HepG2 (cell line): ENCODE results near the gene AKAP8. TPM values are rescaled to one million over a fixed set of nuclear protein-coding genes. Genes with fewer than 3 reads are reported as not detected.
A peak's percentile ranks its signal among the peaks of the same experiment; 100 is the strongest.

Experiments
- E2F1 ChIP-seq: sonication (generic); formaldehyde crosslinking; IDR thresholded peaks from 2 replicates; pipeline ENCODE4 v1.5.0; 2020; ENCODE audit warnings: missing genetic modification reagents
- GFI1 ChIP-seq: sonication (generic); formaldehyde crosslinking; IDR thresholded peaks from 2 replicates; pipeline ENCODE4 v1.5.0; 2020; ENCODE audit warnings: missing genetic modification reagents, mild to moderate bottlenecking, borderline replicate concordance
- GRHL1 ChIP-seq: sonication (generic); formaldehyde crosslinking; conservative IDR thresholded peaks from 2 replicates; pipeline ENCODE4 v1.8.0; 2022; ENCODE audit warnings: missing genetic modification reagents
- HNRNPL ChIP-seq: fragments of 200-400 bp; formaldehyde crosslinking; IDR thresholded peaks from 2 replicates; pipeline ENCODE4 v1.6.1; 2017; ENCODE audit warnings: mild to moderate bottlenecking, low read depth, low read length
- NR0B2 ChIP-seq: sonication (generic); formaldehyde crosslinking; IDR thresholded peaks from 2 replicates; pipeline ENCODE4 v1.4.0; 2020; ENCODE audit warnings: mild to moderate bottlenecking, missing genetic modification reagents
- PCBP1 ChIP-seq: fragments of 200-400 bp; formaldehyde crosslinking; IDR thresholded peaks from 2 replicates; pipeline ENCODE4 v1.6.1; 2017; ENCODE audit warnings: mild to moderate bottlenecking, low read depth, low read length, borderline replicate concordance
- PITX1 ChIP-seq: sonication (generic); formaldehyde crosslinking; IDR thresholded peaks from 2 replicates; pipeline ENCODE4 v1.5.1; 2020; ENCODE audit warnings: mild to moderate bottlenecking, missing genetic modification reagents
- POGK ChIP-seq: sonication (generic); formaldehyde crosslinking; conservative IDR thresholded peaks from 2 replicates; pipeline ENCODE4 v1.8.0; 2022; ENCODE audit warnings: mild to moderate bottlenecking, moderate library complexity, missing genetic modification reagents
- TMF1 ChIP-seq: sonication (generic); formaldehyde crosslinking; IDR thresholded peaks from 2 replicates; pipeline ENCODE4 v1.8.1; 2022; ENCODE audit warnings: low read depth, missing genetic modification reagents
- ZBTB46 ChIP-seq: sonication (generic); formaldehyde crosslinking; IDR thresholded peaks from 2 replicates; pipeline ENCODE4 v1.4.0; 2020; ENCODE audit warnings: mild to moderate bottlenecking, missing genetic modification reagents, borderline replicate concordance
- ZBTB7A ChIP-seq: sonication (generic); formaldehyde crosslinking; IDR thresholded peaks from 2 replicates; pipeline ENCODE4 v1.8.0; 2022; ENCODE audit warnings: mild to moderate bottlenecking, missing genetic modification reagents
- ZFX ChIP-seq: sonication (generic); formaldehyde crosslinking; IDR thresholded peaks from 2 replicates; pipeline ENCODE4 v1.4.0; 2020; ENCODE audit warnings: mild to moderate bottlenecking, low read depth, missing genetic modification reagents, moderate library complexity
- ZKSCAN5 ChIP-seq: sonication (generic); formaldehyde crosslinking; IDR thresholded peaks from 2 replicates; pipeline ENCODE4 v1.5.1; 2020; ENCODE audit warnings: mild to moderate bottlenecking, missing genetic modification reagents
- ZNF468 ChIP-seq: sonication (generic); formaldehyde crosslinking; IDR thresholded peaks from 2 replicates; pipeline ENCODE4 v1.8.0; 2022; ENCODE audit warnings: mild to moderate bottlenecking, moderate library complexity, missing genetic modification reagents
- ZNF687 ChIP-seq: sonication (generic); formaldehyde crosslinking; IDR thresholded peaks from 2 replicates; pipeline ENCODE4 v1.5.1; 2020; ENCODE audit warnings: mild to moderate bottlenecking, missing genetic modification reagents, moderate library complexity
- ZNF7 ChIP-seq: IDR thresholded peaks from 2 replicates; pipeline ENCODE4 v1.6.1; 2016; ENCODE audit warnings: missing biosample characterization, missing genetic modification reagents
- polyA plus RNA-seq, 8 experiments: library from polyadenylated mRNA; depleted of rRNA in 3 of 8; stranded (reverse) in 7 of 8; unstranded in 1 of 8; fragments of >200 nt; fragmentation: Illumina TruSeq in 4 of 8; extraction: Trizol in 4 of 8; gene quantifications; 2 replicates each; pipeline versions ENCODE4 v1.2.1 to v1.2.3, GENCODE V29; 2011 to 2016; ENCODE audit warnings: low read depth in 4 of 8, missing spikeins in 1 of 8, mixed read lengths in 1 of 8; ENCODE audit not compliant: insufficient read depth in 1 of 8
- total RNA-seq, 5 experiments: library from RNA; depleted of rRNA; stranded (reverse); fragments of >200 nt; fragmentation: Illumina TruSeq; extraction: Trizol; gene quantifications; 2 replicates each; pipeline ENCODE4 v1.2.3, GENCODE V29; 2016; ENCODE audit warnings: low read depth in 1 of 5

The AKAP8 gene
- total and polyA plus RNA-seq, 2 of the 13 experiments (the other 11 are each of a cell fraction or from before 2014, with no cell fraction given), result 15.9 to 22.1 TPM

GRCh38 chr19:15418579-15419412, 39.2 kb upstream of the AKAP8 start, which contains the start of gene AKAP8L (continued):
- TF ChIP-seq NR0B2 (CRISPR knock-in tag), result no peak
- TF ChIP-seq GFI1, result no peak
- peak; percentile 83 for TF ChIP-seq ZFX (CRISPR knock-in tag)
- peak; percentile 83; the same call in 1 of the 2 replicates for TF ChIP-seq HNRNPL
- TF ChIP-seq ZKSCAN5 (CRISPR knock-in tag), result no peak
- TF ChIP-seq ZBTB7A (CRISPR knock-in tag), result no peak
- TF ChIP-seq ZNF7, result no peak
- peak; percentile 87 for TF ChIP-seq ZNF687
- TF ChIP-seq GRHL1 (CRISPR knock-in tag), result no peak
- TF ChIP-seq PCBP1, result no peak; the same call in 1 of the 2 replicates
- peak; percentile 81; the same call in 1 of the 2 replicates for TF ChIP-seq POGK
- TF ChIP-seq ZBTB46 (CRISPR knock-in tag), result 0 out of 2 replicates have a peak, but pooled peaks have one; percentile 64
- 0 out of 2 replicates have a peak, but pooled peaks have one; percentile 49 for TF ChIP-seq TMF1 (CRISPR knock-in tag)
- TF ChIP-seq E2F1 (CRISPR knock-in tag), result peak; percentile 38; the same call in 1 of the 2 replicates
- TF ChIP-seq ZNF468, result 0 out of 2 replicates have a peak, but pooled peaks have one; percentile 69
- no peak; the same call in 1 of the 2 replicates for TF ChIP-seq PITX1 (CRISPR knock-in tag)
